Measurements from ENCODE around the gene NMS.

The NMS gene

DNA sequence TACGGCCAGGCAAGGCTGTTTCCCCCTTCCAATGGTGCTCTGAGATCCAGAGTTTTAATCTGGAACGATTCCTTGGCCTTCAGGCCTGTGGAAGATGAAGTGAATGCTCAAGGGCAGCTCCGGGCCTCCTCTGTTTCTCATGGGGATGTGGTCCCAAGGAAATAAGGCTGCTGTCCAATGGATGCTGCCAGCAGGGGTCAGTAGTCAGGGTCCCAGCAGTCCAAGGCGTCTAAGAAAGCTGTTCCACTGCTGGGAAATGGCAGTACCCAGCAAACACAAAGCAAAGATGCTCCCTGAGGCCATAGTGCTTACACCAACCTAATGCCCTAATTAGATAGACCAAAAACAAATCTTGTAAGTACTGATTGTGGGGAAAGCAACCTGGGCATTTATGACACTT is 12.5 kb downstream of the NMS start:
- Histone ChIP-seq H3K9me3 (ENCODE audit: control insufficient read depth, low read length) (no peaks in the 10 kb centered on the region), H2AFZ (no peak overlapping the region), H3K4me1 (no peaks in the 10 kb centered on the region), H3K36me3 (ENCODE audit: control insufficient read depth, insufficient read depth, low read length) (no peaks in the 10 kb centered on the region), H3K4me2 (ENCODE audit: low read length) (no peak overlapping the region), H3K27ac (no peak overlapping the region), H3K9ac (no peak overlapping the region), H3K27me3 (ENCODE audit: control insufficient read depth, insufficient read depth, low read length) (no peaks in the 10 kb centered on the region), H3K4me3 (ENCODE audit: low read depth, low read length) (no peak overlapping the region), H3K79me2 (no peaks in the 10 kb centered on the region)
- TF ChIP-seq, protein P1, sequence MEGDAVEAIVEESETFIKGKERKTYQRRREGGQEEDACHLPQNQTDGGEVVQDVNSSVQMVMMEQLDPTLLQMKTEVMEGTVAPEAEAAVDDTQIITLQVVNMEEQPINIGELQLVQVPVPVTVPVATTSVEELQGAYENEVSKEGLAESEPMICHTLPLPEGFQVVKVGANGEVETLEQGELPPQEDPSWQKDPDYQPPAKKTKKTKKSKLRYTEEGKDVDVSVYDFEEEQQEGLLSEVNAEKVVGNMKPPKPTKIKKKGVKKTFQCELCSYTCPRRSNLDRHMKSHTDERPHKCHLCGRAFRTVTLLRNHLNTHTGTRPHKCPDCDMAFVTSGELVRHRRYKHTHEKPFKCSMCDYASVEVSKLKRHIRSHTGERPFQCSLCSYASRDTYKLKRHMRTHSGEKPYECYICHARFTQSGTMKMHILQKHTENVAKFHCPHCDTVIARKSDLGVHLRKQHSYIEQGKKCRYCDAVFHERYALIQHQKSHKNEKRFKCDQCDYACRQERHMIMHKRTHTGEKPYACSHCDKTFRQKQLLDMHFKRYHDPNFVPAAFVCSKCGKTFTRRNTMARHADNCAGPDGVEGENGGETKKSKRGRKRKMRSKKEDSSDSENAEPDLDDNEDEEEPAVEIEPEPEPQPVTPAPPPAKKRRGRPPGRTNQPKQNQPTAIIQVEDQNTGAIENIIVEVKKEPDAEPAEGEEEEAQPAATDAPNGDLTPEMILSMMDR (IDR thresholded peaks at IDR 0.05), result no peak

DNA sequence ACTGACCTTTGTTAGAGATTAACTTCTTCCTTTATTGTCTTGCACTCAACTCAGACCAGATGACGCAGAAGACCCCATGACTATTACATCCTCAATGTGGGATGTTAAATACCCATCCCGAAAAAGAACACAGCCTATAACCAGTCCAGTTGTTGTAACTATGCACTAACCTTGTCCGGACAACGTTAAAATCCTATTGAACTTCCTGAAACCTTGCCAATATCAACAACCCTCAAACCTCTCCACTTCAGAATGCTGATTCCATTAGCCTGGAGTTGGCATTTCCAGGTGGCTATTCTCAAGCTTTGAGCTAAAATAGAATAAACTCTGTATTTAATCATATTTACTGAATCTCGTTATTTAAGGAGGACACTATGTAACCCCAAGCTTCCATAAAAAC is 13.6 kb downstream of the NMS start:
- Histone ChIP-seq H3K4me1 (no peaks in the 10 kb centered on the region), H3K27ac (no peak overlapping the region), H3K79me2 (no peaks in the 10 kb centered on the region), H3K9me3 (ENCODE audit: control insufficient read depth, low read length) (no peaks in the 10 kb centered on the region), H3K9ac (no peak overlapping the region), H3K4me2 (ENCODE audit: low read length) (no peak overlapping the region), H3K27me3 (ENCODE audit: control insufficient read depth, insufficient read depth, low read length) (no peaks in the 10 kb centered on the region), H3K36me3 (ENCODE audit: control insufficient read depth, insufficient read depth, low read length) (no peaks in the 10 kb centered on the region), H3K4me3 (ENCODE audit: low read depth, low read length) (no peak overlapping the region), H2AFZ (no peak overlapping the region)
- TF ChIP-seq, protein P1 (IDR thresholded peaks at IDR 0.05), result no peak

DNA sequence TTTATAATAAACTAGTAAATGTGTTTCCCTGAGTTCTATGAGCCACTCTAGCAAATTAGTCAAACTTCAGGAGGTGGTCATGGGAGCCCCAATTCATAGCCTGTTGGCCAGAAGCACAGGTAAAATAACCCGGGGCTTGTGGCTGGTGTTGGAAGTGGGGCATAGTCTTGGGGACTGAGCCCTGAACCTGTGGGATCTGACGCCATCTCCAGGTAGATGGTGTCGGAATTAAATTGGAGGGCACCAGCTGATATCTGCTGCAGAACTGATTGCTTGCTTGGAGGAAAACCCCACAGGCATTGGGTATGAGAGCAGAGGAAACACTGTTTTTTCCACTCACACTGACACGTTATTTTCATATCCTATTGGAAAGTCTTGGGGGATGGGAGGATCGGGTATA is 14.1 kb downstream of the NMS start:
- Histone ChIP-seq H3K4me1 (no peaks in the 10 kb centered on the region), H3K36me3 (ENCODE audit: control insufficient read depth, insufficient read depth, low read length) (no peaks in the 10 kb centered on the region), H3K4me2 (ENCODE audit: low read length) (no peak overlapping the region), H3K27me3 (ENCODE audit: control insufficient read depth, insufficient read depth, low read length) (no peaks in the 10 kb centered on the region), H3K27ac (no peak overlapping the region), H3K79me2 (no peaks in the 10 kb centered on the region), H2AFZ (no peak overlapping the region), H3K9ac (no peak overlapping the region), H3K4me3 (ENCODE audit: low read depth, low read length) (no peak overlapping the region), H3K9me3 (ENCODE audit: control insufficient read depth, low read length) (no peaks in the 10 kb centered on the region)
- TF ChIP-seq, protein P1 (IDR thresholded peaks at IDR 0.05), result no peak

DNA sequence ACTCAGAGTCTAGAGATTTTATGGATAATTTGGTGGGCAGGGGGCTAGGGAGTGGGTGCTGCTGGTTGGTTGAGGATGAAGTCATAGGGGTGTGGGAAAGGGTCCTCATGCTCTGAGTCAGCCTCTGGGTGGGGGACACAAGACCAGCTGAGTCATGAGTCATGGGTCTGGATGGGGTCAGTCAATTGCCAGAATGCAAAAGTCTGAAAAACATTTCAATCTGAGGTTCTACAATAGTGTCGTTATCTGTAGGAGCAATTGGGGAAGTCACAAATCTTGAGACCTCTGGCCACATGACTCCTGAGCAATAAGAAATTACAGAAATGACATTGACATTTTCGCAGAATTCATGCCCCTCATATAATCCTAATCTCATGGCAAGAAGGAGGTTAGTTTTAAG is 15.1 kb downstream of the NMS start:
- H3K27ac ChIP-seq, result no peak overlapping the region
- TF ChIP-seq, protein P1 (IDR thresholded peaks at IDR 0.05), result no peak
- no peaks in the 10 kb centered on the region for H3K79me2 ChIP-seq

DNA sequence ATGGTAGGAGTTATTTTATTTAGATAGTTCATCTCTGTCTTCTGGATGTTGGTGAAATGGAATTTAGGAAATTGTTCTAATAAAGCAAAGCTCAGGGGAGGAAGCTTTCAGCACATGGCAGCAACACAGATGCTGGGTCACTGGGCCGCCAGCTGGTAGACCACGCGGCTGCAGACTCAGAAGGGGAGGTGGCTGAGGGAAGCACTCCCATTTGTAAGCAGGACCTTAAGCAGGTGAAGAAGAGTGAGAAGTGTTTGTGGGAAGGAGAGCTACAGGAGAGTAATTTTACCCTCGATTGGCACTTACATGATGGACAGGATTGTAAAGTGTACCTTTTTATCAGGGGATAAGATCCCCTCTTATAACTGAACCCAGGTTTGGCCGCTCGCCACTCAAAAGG is 24.4 kb downstream of the NMS start:
- H3K4me3 ChIP-seq (ENCODE audit: low read depth, low read length), result no peak overlapping the region
- no peak overlapping the region for H3K4me2 ChIP-seq (ENCODE audit: low read length)
- H3K36me3 ChIP-seq (ENCODE audit: control insufficient read depth, insufficient read depth, low read length), result no peaks in the 10 kb centered on the region
- no peaks in the 10 kb centered on the region for H3K9me3 ChIP-seq (ENCODE audit: control insufficient read depth, low read length)
- H3K9ac ChIP-seq, result no peak overlapping the region
- H2AFZ ChIP-seq, result no peak overlapping the region
- no peak overlapping the region for H3K27ac ChIP-seq
- H3K27me3 ChIP-seq (ENCODE audit: control insufficient read depth, insufficient read depth, low read length), result no peaks in the 10 kb centered on the region
- no peaks in the 10 kb centered on the region for H3K4me1 ChIP-seq
- H3K79me2 ChIP-seq, result no peaks in the 10 kb centered on the region
- TF ChIP-seq, protein P1 (IDR thresholded peaks at IDR 0.05), result no peak

More for the DNA sequence above, 15.1 kb downstream of the NMS start:
- Histone ChIP-seq H3K27me3 (ENCODE audit: control insufficient read depth, insufficient read depth, low read length) (no peaks in the 10 kb centered on the region), H2AFZ (no peak overlapping the region), H3K4me1 (no peaks in the 10 kb centered on the region), H3K9ac (no peak overlapping the region), H3K9me3 (ENCODE audit: control insufficient read depth, low read length) (no peaks in the 10 kb centered on the region), H3K36me3 (ENCODE audit: control insufficient read depth, insufficient read depth, low read length) (no peaks in the 10 kb centered on the region), H3K4me2 (ENCODE audit: low read length) (no peak overlapping the region), H3K4me3 (ENCODE audit: low read depth, low read length) (no peak overlapping the region)
